GM12864 (cell line): ENCODE data around the gene HSD17B1.
A peak's percentile ranks its signal among the peaks of the same experiment; 100 is the strongest.

Source experiments
- DNase-seq: peaks from one replicate; pipeline ENCODE4 v3.0.0-alpha.2; 2011; ENCODE audit warnings: low read depth
- H3K4me3 ChIP-seq: 2 replicates; pipeline ENCODE4 v1.5.1; 2011; ENCODE audit warnings: mild to moderate bottlenecking, low read depth, low read length, control low read depth
- TF ChIP-seq, protein P1 (sequence below): IDR thresholded peaks from 2 replicates; pipeline ENCODE4 v1.5.1; 2011; ENCODE audit warnings: low read depth, mild to moderate bottlenecking, moderate library complexity, low read length, control low read depth, inconsistent platforms; ENCODE audit errors: missing control alignments

HSD17B1 gene

GRCh38 chr17:42512733-42513251 lies 39.9 kb upstream of the HSD17B1 start:
- TF ChIP-seq, protein P1, sequence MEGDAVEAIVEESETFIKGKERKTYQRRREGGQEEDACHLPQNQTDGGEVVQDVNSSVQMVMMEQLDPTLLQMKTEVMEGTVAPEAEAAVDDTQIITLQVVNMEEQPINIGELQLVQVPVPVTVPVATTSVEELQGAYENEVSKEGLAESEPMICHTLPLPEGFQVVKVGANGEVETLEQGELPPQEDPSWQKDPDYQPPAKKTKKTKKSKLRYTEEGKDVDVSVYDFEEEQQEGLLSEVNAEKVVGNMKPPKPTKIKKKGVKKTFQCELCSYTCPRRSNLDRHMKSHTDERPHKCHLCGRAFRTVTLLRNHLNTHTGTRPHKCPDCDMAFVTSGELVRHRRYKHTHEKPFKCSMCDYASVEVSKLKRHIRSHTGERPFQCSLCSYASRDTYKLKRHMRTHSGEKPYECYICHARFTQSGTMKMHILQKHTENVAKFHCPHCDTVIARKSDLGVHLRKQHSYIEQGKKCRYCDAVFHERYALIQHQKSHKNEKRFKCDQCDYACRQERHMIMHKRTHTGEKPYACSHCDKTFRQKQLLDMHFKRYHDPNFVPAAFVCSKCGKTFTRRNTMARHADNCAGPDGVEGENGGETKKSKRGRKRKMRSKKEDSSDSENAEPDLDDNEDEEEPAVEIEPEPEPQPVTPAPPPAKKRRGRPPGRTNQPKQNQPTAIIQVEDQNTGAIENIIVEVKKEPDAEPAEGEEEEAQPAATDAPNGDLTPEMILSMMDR = no peak
- DNase-seq = no peak
- no peak overlapping the region for H3K4me3 ChIP-seq

DNA sequence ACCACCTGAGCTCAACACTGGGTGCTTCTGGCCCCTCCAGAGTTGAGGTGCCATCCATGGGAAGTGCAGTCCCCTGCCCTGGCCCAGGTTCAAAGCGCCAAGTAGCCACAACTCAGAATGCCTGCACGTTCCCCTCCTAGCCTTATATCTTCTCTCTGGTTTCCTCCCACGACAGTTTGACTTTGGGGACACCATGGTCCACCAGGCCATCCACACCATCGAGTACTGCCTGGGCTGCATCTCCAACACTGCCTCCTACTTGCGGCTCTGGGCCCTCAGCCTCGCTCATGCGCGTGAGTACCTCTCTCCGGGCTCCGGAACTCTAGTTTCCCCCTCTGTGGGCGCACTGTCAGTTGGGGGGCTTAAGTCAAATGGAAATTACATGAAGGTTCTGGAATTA lies 39.0 kb upstream of the HSD17B1 start:
- no peak overlapping the region for H3K4me3 ChIP-seq
- TF ChIP-seq, protein P1 = no peak
- DNase-seq = no peak

- no peak overlapping the region for H3K4me3 ChIP-seq
- no peak for DNase-seq
- TF ChIP-seq, protein P1 = no peak
These were observed 38.4 kb upstream of the HSD17B1 start for GRCh38 chr17:42514279-42514678.

DNA sequence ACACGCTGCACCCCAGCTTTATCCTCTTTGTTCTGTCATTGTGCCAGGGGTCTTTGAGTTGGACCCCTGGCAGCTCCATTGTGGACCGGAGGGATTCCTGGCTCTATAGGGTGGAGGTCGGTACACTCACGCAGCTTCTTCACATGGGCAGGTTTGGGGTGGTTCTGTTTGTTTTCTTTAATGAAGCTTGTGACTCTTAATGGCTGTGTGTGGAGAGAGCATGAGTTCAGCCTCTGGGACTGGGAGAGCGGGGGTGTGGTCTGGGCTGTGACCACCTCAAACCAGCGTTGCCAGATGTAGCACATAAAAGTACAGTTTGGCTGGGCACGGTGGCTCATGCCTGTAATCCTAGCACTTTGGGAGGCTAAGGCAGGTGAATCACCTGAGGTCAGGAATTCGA lies 37.9 kb upstream of the HSD17B1 start:
- no peak for DNase-seq
- TF ChIP-seq, protein P1 = no peak
- no peak overlapping the region for H3K4me3 ChIP-seq

- TF ChIP-seq, protein P1 = peak; percentile 92
- H3K4me3 ChIP-seq = no peak overlapping the region
- DNase-seq = no peak
These were observed 35.2 kb upstream of the HSD17B1 start for GRCh38 chr17:42517516-42517915.

DNA sequence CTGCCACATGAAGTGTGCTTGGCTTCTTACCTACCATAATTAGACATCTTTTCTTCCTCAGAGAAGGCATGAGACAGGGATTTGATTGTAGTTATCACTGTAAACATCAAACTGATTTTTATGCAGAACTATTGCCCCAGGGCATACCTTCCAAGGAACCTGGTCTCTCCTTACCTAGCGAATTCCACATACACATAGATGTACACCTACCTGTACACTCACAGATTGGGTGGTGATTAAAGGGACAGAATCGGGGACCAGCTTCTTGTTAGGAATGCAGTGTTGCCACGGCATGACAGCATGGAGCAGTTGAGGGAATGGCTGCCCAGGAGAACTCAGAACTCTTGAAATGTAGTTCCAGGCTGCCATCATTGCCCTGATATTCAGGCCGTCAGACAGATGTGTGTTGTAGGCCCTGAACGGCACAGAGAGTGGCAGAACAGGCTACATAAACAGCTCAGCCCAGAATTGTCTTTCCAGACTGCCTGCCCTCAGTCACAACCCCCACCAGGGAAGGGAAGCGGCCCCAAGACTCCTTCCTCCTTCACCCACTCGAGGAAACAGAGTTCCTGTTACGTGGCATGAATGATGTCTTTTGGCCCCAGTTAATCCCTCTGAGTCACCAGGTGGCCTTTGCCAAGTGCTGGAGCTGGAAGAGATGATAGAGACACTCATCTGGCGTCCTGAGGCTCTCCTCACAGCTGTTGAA lies 34.5 kb upstream of the HSD17B1 start:
- TF ChIP-seq, protein P1 = no peak
- H3K4me3 ChIP-seq = no peak overlapping the region
- DNase-seq = no peak
